GM18520 (cell line): ENCODE results near the gene KAZN.
"Not testable (repeated sequence)": the region's sequence is repeated elsewhere in the genome, so short reads cannot be mapped to it uniquely, and the experiment has no call there.

Experiments used
- ATAC-seq: cut with Tn5 transposase; IDR thresholded peaks from one replicate; pipeline ENCODE4 v1.9.1; 2021; ENCODE audit not compliant: unreplicated experiment

KAZN gene

DNA sequence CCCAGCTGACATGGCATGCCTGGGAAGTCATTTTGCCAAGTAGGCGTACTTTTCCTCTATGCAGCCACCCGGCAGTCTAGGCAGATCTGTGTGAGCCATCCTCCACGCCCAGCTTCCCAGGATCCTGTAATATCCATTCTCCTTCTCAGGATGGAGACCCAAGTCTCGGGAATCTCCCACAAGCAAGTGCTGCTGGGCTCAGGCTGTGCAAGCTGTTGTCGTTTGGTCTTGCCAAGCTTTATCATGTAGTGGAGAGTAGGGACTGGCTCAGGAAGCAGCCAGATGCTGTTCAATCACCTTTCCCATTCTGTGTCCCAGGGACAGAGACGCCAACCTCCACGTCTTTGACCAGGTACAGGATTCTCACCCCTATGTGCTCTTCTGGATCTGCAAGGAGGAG, 363.9 kb downstream of the KAZN start:
- ATAC-seq: no peak

DNA sequence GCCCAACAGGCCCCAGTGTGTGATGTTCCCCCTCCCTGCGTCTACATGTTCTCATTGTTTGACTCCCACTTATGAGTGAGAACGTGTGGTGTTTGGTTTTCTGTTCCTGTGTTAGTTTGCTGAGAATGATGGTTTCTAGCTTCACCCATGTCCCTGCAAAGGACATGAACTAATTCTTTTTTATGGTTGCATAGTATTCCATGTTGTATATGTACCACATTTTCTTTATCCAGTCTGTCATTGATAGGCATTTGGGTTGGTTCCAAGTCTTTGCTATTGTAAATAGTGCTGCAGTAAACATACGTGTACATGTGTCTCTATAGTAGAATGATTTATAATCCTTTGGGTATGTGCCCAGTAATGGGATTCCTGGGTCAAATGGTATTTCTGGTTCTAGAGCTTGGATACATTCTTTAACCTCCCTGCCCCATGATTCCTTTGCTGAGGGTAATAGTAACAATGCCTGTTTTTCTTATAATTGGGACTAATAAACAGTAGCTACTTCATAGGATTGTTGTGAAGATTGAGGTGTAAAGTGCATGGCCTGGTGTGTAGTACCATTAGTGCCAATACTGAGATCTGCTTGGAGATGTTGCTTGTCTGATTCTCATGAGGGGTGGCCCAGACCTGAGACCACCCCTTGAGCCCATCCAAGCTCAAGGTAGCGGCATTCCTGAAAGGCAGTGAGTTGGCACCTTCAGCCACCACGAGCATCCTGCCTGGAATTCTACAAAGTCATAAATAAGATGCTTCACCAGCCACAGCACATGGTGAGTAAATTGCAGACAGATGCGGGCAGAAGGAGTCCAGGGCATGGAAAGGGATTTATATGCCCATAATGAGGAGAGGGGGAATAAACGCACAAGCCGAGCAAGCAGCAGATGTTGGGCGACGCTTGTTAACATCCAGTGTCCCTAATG, 365.6 kb downstream of the KAZN start:
- not testable (repeated sequence) for ATAC-seq

DNA sequence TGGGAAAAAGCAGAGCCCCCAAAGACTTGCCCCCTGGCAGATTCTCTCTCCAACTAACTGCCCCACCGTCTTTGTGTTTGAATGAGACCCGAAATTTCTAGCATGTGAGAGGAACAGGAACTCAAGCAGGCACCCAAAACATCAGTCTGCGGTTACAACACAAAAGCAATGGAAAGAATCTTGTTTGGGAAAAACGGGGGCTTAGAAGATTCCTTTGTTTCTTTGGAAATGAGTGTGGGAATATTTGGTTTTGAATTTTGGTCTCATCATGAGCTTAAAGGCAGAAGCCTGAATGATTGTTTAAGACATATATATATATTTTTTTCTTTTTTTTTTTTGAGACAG, 366.2 kb downstream of the KAZN start:
- ATAC-seq: no peak

DNA sequence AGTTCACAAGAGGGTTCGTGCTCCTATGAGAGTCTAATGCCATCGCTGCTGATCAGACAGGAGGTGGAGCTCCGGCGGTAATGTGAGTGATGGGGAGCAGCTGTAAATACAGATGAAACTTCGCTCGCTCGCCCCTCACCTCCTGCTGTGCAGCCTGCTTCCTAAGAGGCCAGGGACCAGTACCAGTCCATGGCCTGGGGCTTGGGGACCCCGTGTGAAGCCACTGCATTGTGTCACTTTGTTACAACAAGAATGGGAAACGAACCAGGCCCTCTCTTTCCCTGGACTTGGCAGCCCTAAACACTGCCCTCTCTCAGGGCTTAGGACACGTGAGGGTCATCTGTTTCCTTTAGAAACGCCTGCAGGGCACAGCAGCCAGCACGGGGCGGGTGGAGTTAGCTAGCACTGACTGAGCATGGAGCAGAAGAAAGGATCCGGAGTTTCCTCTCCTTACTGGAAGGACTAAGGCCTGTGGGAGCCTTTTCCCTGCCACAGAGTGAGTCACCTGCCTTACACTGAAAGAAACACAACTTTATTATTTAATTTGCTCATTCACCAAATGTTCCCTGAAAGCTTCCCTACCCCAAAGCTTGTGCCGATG, 369.9 kb downstream of the KAZN start:
- ATAC-seq: no peak

DNA sequence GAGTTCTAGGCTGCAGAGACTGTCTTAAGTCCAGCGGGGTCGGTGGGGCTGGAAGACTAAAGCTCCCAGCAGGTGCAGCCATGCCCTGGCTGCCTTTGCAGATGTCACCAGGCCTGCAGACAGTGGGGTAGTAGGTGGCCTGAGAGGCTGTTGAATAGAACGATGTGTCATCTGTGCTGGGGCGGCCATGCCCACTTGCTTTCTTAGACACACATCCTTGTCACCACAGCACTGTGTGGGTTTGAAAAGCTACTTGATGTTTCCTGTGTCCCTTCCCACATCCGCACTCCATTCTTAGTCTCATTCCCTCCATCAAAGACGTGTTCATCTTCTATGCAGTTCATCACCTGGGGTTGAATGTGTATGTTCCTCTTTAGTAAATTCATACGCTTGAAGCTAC, 370.5 kb downstream of the KAZN start:
- no peak for ATAC-seq

DNA sequence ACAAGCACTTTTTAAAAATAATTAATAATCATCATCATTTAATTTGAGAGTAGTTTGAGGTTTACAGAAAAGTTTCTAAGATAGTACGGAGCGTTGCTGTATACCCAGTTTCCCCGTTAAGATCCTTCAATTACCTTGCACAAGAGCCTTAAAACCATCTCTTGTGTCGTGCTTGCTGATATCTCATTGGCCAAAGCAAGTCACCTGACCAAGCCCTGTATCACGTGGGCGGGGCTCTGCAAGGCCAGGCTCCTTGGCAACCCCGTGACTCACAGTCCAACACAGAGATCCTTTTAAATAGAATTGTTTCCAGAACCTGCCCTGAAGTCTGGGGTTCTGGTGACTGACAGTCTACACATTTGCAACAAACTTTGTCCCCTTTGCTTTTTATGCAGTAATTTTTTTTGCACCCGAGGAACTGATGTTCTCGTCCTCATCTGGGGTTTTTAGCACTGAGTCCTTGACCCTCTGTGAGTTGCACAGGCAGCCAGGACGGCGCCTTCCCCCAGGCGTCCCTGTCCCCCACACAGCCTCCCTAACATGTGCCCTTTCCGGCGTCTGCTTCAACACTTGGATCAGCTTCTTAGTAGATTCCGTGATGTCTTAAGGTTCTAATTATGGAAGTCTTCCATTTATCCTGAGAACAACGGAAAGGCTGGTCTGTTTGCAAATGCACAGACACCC, 371.8 kb downstream of the KAZN start:
- ATAC-seq: no peak

DNA sequence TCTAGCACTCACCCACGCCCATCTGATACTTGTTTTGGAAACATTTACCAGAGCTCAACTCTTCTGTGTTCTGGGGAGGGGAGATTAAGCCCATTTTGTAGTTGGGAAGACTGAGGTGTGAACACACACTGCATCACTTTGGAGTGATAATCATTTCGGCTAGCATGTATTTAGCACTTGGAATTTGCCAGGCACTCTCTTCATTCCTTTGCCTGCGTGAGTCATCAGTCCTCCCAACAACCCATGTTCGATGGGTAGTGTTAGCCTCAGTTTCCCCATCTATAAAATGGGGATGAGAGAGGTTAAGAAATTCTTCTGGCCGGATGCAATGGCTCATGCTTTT, 372.3 kb downstream of the KAZN start:
- no peak for ATAC-seq

DNA sequence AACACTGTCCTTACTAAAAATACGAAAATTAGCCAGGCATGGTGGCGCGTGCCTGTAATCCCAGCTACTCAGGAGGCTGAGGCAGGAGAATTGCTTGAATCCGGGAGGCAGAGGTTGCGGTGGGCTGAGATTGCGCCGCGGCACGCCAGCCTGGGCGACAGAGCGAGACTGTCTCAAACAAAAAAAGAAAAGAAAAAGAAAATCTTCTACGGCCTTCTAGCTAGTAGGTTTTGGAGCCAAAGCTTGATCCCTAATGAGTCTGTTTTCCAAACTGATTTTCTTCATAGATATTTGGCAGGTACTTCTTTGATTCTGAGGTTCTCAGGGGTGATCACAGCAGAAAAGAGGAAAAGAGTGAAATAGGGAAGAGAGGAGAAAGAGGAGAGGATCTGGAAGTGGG, 372.7 kb downstream of the KAZN start:
- ATAC-seq: no peak

DNA sequence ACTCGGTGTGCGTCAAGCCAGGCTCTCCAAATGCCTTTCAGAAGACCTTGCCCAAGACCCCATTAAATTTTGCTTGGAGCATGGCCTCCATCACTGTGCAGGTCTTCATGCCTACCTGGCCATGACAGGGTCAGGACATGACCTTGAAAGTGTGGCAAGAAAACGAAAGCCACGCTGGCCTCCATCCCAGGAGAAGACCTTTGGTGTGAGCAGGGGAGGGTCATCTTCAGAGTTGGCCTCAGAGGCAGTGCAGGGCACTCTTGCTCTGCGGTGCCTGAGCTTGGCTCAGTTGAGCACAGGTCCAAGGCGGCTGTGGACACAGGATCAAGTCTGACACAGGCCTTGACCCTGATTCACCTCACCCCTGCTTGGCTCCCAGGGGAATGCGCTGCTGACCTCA, 373.6 kb downstream of the KAZN start:
- no peak for ATAC-seq

DNA sequence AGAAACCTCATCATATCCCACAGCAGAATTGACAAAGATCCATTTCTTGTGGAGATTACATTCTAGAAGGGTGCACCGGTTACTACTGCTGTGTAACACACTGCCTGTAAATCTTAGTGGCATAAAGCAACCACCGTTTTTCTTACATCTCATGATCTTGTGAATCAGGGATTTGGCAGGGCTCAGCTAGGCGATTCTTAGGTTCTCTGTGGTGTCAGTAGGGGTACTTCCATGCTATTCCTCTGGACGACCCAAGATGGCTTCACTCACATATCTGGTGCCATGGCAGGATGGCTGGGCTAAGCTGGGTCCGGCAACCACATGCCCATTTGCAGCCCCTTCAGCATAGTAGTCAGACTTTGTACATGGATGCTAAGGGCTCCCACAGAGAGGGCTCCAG, 375.3 kb downstream of the KAZN start:
- ATAC-seq: no peak

DNA sequence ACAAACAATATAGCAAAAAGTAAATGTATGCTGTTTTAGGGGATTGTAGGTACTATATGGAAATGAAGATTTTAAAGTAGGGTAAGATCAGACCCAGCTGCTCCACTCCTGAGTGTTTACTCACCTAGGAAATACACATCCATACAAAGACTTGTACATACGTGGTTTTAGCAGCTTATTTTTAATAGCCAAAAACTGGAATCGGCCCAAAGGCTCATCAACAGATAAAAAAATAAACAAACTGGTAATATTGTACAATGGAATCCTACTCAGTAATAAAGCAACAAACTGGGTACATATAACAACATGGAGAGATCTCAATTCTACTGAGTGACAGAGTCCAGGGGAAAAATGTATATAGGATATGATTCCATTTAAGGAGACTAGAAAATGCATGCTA, 375.9 kb downstream of the KAZN start:
- ATAC-seq: no peak

DNA sequence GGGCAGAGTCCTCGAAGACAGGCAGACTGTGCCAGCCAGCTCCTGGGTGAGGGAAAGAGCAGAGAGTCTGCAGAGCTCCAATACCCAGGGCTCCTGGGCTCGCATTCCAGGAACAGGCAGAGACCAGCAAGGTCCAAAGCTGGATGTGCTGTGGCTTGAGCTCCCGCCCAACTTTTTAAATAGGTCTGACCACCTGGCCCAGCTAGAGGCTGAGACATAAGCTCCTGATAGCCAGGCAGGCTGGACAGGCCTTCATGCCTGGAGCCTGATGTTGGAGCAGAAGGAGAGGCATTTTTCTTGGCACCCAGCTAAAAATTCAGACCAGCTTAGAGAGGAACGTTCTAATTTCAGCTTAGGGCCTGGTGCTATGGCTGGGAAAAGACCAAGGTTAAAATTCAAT, 376.6 kb downstream of the KAZN start:
- no peak for ATAC-seq

DNA sequence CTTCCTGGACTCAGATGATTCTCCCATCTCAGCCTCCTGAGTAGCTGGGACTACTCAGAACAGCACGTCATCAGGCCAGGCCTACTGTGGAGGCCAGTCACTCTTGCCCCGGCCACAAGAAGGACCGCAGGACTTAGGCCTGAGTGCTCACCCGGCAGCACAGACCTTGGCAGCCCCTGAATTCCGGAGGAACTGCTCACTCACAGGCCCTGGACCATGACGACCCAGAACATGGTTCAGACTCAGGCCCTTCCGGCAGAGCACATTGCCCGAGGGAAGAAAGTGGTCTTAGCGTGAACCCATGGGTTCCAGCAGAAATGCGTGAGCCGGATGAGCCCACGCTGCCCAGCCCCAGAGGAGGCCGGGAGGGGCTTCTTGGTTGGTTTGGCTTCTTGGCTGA, 377.8 kb downstream of the KAZN start:
- no peak for ATAC-seq

DNA sequence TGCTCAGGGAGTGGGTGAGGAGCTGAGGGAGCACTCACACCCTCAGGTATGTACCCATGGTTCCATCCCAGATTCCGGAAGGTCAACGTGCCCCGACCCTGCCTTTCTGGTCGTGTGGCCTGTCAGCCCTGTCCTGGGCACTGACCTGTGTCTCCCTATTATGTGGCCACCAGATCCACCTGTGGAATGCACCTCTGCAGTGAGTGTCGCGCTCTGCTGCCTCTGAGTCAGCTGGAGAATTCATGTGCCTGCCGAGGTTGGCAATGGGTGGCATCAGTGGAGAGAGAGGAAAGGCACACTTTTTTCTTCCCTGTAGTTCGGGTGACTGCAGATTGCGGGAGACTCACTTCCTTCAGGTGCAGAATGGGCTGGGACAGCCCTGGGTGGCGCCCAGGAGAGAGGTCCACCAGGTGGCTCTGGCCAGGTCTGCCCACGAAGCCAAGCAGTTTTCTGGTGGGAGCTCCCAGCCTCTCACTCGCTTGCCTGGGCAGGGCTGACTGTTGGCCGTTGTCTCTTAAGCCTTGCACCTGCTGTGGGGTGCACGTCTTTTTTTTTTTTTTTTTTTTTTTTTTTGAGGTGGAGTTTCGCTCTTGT, 378.9 kb downstream of the KAZN start:
- ATAC-seq: no peak

DNA sequence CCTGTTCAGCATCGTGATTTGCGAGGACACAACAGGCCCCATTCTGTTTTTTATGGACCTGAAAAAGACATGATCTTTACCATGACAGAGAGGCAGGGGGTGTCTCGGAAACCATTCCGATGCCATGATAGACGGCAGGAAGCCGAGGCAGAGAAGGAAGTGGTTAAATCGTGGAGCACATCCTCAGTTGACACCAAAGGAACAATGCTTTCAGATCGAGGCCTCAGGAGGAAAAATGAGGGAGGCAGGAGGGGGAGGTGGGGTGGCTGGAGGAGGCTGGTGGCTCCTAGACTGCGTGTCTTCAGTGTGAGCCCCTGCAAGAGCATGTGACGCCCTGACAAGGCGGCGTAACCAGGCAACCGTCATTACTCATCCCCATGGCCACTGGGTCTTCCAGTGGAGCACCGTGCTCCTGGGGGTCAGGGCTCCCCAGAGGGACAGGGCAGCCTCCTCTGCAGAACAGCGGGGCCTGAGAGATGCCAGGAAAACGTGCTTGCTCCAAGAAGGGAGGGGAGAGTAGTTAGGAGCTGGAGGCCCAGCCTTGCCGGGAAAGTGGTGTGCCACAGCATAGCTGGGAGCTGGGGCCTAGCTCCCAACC, 382.2 kb downstream of the KAZN start:
- ATAC-seq: no peak

DNA sequence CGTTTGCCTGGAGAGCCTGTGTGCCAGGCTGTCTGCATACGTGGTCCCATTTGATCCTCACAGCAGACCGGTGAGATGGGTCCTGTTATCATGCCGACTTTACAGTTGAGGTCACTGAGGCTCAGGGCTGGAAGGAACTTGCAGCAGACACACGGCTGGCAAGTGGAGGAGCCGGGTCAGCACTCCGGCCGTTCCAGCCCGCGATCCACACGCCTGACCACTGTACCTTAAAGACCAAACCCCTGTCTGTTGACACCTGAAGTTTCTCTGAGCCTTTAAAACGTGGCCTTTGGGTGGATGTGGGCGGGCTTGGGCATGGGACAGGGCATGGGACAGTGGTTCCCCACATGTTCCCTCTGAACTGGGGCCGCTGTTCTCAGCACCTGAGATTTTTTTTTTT, 383.5 kb downstream of the KAZN start:
- no peak for ATAC-seq

DNA sequence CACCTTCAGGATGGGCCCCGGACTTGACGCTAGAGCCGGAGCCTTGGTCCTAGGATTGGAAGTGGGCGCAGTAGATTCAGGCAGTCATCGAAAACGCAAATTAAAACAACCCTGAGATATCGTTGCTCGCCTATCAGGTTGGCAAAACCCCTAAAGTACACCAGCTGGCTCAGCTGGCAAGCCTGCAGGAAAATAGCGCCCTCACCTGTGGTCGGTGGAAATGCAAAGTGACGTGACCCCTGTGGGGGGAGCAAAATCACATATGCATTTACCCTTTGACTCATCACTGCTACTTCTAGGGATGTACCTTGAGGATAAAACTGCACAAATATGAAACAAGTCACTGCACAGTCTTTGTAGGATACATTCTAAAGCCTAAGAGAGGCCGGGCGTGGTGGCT, 384.8 kb downstream of the KAZN start:
- no peak for ATAC-seq

DNA sequence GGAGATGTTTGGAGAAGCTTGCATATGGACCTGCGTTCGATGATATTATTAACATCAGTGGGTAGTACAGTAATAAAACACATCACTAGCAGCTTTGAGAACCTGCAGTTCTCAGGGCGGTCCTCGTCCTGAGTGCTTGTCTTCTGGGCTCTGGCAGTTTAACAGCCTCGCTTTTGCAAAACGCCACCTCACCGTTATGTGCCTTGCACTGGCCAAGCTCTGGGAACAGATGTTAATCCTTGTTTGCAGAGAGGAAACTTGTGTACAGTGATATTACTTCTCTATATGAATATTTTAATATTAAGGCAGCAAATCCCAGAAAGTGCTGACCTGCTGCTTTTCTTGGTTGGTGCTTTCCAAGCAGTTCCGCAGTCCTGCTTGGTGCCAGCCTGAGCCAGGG, 387.7 kb downstream of the KAZN start:
- no peak for ATAC-seq

DNA sequence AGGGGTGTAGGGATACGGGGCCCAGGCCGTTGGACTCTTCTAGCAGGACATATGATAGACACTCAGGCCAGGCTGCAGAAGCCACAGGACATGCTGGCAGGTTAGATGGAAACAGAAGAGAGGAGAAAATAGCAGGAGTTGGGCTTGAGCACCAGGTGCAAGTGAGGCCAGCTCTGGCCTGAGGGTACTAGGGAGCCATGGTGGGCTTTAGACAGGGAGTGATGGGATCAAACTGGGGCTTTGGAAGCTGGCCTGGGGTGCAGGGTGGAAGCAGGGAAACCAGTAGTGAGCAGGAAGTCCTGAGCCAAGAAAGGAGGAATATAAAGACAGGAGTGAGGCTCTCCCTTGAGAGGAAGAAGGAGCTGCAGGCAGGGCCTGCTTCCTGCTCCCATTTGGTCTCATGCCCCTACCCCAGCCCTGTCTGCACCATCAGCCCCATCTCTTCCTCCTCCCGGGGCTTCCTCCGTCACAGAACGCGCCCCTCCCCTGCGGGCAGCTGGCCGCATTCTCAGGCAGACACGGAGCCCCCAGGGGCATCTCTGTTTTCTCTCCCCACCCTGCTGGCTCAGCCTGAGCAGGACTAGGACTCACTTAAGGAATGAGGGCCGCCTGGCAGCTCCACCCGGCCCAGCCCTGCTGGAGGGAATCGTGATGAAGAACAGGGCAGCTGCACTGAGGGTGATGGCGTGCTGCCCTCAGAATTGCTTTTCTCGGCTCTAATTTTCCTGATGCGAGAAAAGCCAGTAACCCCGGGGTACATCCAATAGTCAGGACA, 389.5 kb downstream of the KAZN start:
- ATAC-seq: no peak

DNA sequence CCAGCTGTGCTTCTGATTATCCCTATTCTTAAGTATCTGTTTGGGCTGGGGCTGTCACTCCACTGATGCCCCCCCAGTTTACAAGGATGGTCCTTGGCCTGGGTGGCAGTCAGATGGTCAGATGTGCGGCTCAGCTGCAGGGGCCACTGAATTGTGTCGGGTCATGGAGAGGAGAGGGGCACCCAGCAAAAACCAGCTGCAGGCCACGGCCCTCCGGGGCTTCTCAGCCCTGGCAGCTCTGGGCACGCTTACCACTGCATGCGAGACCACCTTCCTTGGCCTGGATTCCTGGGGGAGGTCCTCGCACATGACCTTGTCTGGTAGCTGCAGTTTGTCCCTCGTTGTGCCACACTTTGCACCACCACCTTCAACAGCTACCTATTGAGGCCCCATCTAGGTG, 390.2 kb downstream of the KAZN start:
- no peak for ATAC-seq
